ENCODE results near the gene CD244.

- no peak for TF ChIP-seq ZNF274 (IDR thresholded peaks at IDR 0.05; ENCODE audit: low read depth, low read length)
- no peak for TF ChIP-seq SUZ12 (IDR thresholded peaks at IDR 0.05; ENCODE audit: extremely low read depth, insufficient read depth, insufficient read length)
- TF ChIP-seq YY1 (IDR thresholded peaks at IDR 0.05; ENCODE audit: insufficient read depth, insufficient read length): no peak
Observed at GRCh38 chr1:160880216-160880615, 17.5 kb upstream of the CD244 start.

Data from NT2/D1 (cell line).